22Rv1 (cell line): ENCODE measurements around the gene EEF1AKMT3.

Source experiments
- CTCF ChIP-seq: fragments of 450-650 bp; IDR thresholded peaks from 2 replicates; pipeline ENCODE4 v1.5.1; 2017; ENCODE audit warnings: mild to moderate bottlenecking
- ZFX ChIP-seq: fragments of 450-650 bp; IDR thresholded peaks from 2 replicates; pipeline ENCODE4 v1.6.1; 2017; ENCODE audit warnings: antibody characterized with exemption, borderline replicate concordance

GRCh38 chr12:57739914-57740538 is 32.4 kb upstream of the EEF1AKMT3 start:
- no peak for TF ChIP-seq CTCF
- TF ChIP-seq ZFX = no peak
